ENCODE results near the gene SLC11A1.

The SLC11A1 gene

GRCh38 chr2:218381916-218382366 is at the start of gene SLC11A1:
Gene SLC11A1 (plus strand): TSS chr2:218382273. CDS start chr2:218382369, 96 bp downstream.
- no peak within 1 kb of the TSS for H3K4me3 ChIP-seq (ENCODE audit: low read depth, low read length)
- no peak for DNase-seq (ENCODE audit: low read depth)
- TF ChIP-seq CTCF (IDR thresholded peaks at IDR 0.05; ENCODE audit: insufficient read depth, low read depth, low read length, missing control alignments) = no peak

- no peak overlapping the region for H3K4me3 ChIP-seq (ENCODE audit: low read depth, low read length)
- DNase-seq (ENCODE audit: low read depth) = no peak
- no peak for TF ChIP-seq CTCF (IDR thresholded peaks at IDR 0.05; ENCODE audit: insufficient read depth, low read depth, low read length, missing control alignments)
Observed at GRCh38 chr2:218332288-218332687, 49.8 kb upstream of the SLC11A1 start.

GRCh38 chr2:218332920-218333645 is 49.0 kb upstream of the SLC11A1 start:
- peak; percentile 15 for DNase-seq (ENCODE audit: low read depth)

GRCh38 chr2:218334531-218334930 is 47.5 kb upstream of the SLC11A1 start:
- TF ChIP-seq CTCF (IDR thresholded peaks at IDR 0.05; ENCODE audit: insufficient read depth, low read depth, low read length, missing control alignments) = no peak
- no peak for DNase-seq (ENCODE audit: low read depth)
- no peak overlapping the region for H3K4me3 ChIP-seq (ENCODE audit: low read depth, low read length)

More at GRCh38 chr2:218332920-218333645, 49.0 kb upstream of the SLC11A1 start:
- TF ChIP-seq CTCF (IDR thresholded peaks at IDR 0.05; ENCODE audit: insufficient read depth, low read depth, low read length, missing control alignments) = no peak
- no peak overlapping the region for H3K4me3 ChIP-seq (ENCODE audit: low read depth, low read length)

GRCh38 chr2:218340656-218341055 is 41.4 kb upstream of the SLC11A1 start:
- no peak for TF ChIP-seq CTCF (IDR thresholded peaks at IDR 0.05; ENCODE audit: insufficient read depth, low read depth, low read length, missing control alignments)
- no peak overlapping the region for H3K4me3 ChIP-seq (ENCODE audit: low read depth, low read length)
- no peak for DNase-seq (ENCODE audit: low read depth)

- no peak for TF ChIP-seq CTCF (IDR thresholded peaks at IDR 0.05; ENCODE audit: insufficient read depth, low read depth, low read length, missing control alignments)
- DNase-seq (ENCODE audit: low read depth) = no peak
Observed at GRCh38 chr2:218341381-218341780, 40.7 kb upstream of the SLC11A1 start.

GRCh38 chr2:218342837-218343236 is 39.2 kb upstream of the SLC11A1 start:
- no peak overlapping the region for H3K4me3 ChIP-seq (ENCODE audit: low read depth, low read length)
- DNase-seq (ENCODE audit: low read depth) = no peak
- TF ChIP-seq CTCF (IDR thresholded peaks at IDR 0.05; ENCODE audit: insufficient read depth, low read depth, low read length, missing control alignments) = no peak

More at GRCh38 chr2:218341381-218341780, 40.7 kb upstream of the SLC11A1 start:
- H3K4me3 ChIP-seq (ENCODE audit: low read depth, low read length) = no peak overlapping the region
